Cerebellar cortex (tissue), 1 donor: ENCODE results near the gene FAM78A.

Source experiments
- DNase-seq: peaks from one replicate; pipeline ENCODE4 v3.0.0-alpha.2; 2015; ENCODE audit warnings: low spot score

FAM78A gene

DNA sequence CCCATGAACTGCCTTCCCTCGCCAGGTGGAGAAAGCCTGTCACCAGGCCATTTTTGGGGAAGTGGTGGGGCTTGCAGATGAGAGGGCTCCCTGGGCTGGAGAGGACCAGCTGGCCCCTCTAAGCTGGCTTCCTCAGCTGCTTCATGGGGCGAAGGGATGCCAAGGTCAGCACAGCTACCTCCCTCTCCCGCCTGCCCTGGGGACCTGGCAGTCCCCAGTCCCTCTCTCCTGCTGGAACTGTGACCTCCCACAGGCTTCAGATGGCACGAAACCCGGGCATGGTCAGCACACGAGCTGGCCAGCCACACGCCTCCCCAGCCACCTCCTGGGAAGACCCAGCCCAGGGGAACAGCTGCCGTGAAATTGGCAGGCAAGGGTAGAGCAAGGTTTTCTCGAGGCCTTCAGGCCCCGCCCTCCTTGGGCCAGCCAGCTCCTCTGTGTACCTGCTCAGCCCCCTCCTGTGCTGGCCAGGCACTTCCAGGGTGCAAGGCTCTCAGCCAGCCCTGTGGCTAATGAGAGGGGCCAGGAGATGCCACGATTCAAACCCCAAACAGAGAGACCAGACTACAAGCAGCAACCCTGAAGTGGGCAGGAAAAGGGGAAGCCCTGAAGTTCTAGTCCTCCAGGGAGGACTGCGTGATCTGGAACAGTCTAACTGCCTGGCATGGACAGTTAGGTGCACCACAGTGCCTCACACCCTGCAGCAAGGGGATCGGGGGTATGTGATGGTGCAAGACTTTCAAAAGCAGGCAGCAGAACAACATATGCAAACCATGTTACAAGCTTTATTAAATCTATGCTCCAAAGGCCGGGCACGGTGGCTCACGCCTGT, 26.1 kb upstream of the FAM78A start:
- DNase-seq = no peak

DNA sequence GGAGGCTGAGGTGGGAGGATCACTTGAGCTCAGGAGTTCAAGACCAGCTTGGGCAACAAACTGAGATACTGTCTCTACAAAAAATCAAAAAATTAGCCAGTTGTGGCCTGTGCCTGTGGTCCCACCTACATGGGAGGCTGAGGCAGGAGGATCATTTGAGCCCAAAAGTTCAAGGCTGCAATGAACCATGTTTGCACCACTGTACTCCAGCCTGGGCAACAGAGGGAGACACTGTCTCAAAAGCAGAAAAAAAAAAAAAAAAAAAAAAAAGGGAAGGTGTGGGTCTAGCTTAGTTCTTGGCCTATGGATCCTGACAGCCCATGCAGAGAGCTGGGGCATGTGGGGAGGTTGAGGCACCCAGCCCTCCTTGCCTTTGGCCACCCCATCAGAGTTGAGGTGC, 24.1 kb upstream of the FAM78A start:
- no peak for DNase-seq

- no peak for DNase-seq
Observed at GRCh38 chr9:131299961-131300347, 23.6 kb upstream of the FAM78A start.

DNA sequence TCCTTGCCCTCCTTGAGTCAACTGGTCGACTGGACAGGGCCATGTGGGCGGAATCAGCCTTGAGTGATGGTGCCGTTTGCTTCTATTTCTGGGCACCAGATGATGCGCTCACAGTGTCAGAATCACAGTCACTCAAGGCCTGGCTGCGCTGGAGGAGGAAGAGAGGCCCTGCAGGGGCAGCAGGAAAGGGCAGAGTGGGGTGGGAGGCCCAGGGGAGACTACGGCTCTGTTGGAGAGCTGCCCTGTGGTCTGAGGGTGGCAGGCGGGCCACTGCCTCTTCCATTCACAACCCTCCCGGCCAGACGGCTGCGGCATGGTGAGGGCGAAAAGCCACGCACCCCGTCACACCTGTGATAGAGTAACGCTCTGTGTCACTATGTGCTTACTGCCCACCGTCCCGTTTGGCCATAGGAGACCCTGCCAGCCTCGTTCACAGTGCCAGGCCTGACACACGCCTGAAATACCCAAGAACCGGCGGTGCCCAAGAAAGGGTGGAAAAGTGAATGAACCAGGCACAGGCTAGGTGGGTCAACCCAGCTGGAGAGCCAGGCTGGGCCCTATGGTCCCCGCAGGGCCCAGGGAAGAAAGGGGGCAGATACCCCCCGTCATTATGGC, 23.1 kb upstream of the FAM78A start:
- DNase-seq = no peak

GRCh38 chr9:131298816-131299215, 22.5 kb upstream of the FAM78A start:
- DNase-seq = no peak

- no peak for DNase-seq
Observed at GRCh38 chr9:131298341-131298740, 22.0 kb upstream of the FAM78A start.

- no peak for DNase-seq
Observed at GRCh38 chr9:131297903-131298302, 21.6 kb upstream of the FAM78A start.

DNA sequence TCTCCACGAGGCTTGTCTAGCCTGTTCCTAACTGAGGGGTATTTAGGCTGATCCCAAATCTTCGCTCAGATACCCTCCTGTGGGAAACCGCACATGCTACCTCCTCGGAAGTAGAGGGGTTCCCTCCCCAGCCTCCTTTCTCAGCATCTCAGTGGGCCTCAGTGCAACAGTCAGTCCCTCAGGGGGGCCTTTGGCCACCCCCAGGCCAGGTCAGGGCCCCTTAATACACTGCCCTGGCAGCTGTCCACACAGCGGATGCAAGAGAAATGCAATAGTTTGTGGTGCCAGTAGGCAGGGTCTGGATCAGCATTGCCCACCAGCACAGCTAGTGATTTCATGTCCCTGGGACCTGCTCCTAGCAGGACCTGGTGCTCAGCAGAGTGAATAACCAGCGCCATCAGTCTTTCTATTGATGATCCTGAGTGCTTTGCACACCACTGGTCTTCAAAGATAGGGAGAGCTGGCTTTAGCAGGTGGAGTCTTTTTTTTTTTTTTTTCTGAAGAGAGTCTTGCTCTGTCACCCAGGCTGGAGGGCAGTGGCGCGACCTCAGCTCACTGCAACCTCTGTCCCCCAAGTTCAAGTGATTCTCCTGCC, 20.7 kb upstream of the FAM78A start:
- DNase-seq = no peak

DNA sequence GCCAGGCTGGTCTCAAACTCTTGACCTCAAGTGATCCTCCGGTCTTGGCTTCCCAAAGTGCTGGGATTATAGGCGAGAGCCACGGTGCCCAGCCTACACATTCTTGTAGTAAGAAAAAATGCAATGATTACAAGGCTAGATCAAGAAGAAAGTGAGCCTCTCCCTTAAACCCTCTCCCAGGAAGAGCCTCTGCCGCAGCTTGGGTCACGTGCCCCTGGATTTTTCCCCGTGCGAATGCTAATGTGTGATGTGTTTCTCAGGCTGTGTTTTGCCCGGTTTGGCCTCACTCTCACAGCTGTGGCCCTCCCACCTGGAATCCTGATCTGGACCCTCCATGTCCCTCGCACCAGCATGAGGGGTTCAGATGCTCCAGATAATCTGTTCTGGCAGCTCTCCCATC, 20.1 kb upstream of the FAM78A start:
- no peak for DNase-seq

DNA sequence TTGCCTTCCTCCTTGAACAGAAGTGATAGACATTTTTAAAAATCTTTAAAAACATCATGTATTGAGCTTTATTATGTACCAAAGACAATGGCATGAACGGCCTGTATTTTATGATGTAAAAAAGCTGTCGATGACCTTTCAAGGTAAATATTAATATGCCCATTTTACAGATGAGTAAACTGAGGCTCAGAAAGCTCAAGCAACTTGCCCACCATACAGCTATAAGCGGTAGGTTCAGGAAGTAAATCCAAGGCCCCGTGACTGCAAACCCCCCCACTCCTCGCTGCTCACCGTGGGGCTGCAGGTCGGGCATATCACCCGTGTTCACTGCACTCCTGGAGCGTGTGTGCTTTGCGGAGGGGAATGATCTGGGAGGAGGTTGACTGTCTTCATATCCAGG, 16.6 kb upstream of the FAM78A start:
- no peak for DNase-seq

DNA sequence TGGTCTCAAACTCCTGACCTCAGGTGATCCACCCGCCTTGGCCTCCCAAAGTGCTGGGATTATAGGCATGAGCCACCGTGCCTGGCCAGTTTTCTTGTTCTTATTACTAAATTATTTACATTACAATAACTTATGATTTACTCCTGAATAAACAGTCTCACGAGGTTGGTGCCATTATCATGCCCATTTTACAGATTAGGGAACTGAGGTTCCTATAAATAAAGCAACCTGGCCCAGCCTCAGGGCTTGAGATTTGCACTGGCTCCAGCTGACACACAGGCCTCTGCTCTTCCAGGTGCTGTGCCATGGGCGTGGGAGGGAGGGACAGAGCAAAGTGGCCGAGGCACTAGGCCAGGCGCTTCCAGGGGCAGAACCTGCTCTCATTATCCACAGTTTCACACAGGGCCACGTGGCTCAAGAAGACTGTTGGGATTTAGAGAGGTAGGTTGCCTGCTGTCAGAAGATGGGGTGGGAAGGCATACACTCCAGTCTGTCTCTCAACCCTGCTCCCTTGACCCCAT, 15.5 kb upstream of the FAM78A start:
- no peak for DNase-seq

- no peak for DNase-seq
Observed at GRCh38 chr9:131290767-131291370, 14.6 kb upstream of the FAM78A start.

DNA sequence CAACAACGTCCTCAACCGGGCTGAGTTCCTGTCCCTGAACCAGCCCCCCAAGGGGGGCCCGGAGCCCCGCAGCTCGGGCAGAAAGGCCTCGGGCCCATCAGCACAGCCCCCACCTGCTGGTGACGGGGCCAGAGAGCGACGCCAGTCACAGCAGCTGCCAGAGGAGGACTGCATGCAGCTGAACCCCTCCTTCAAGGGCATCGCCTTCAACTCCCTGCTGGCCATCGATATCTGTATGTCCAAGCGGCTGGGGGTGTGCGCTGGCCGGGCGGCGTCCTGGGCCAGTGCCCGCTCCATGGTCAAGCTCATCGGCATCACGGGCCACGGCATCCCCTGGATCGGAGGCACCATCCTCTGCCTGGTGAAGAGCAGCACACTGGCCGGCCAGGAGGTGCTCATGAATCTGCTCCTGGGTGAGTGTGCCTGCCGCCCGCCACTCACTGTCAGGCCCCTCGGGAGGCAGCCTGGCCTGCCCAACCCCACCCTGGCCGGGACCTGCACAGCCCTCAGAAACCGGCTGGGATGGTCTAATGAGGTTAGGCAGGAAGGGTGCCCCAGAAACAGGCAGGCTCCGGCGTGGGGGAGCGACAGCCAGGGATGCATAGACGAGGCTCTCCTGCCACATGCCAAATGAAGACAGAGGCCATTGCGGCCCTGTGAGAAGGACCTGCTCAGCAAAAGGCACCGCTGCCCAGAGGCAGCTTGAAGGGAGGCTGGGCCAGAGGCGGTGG, 13.9 kb upstream of the FAM78A start:
- no peak for DNase-seq

DNA sequence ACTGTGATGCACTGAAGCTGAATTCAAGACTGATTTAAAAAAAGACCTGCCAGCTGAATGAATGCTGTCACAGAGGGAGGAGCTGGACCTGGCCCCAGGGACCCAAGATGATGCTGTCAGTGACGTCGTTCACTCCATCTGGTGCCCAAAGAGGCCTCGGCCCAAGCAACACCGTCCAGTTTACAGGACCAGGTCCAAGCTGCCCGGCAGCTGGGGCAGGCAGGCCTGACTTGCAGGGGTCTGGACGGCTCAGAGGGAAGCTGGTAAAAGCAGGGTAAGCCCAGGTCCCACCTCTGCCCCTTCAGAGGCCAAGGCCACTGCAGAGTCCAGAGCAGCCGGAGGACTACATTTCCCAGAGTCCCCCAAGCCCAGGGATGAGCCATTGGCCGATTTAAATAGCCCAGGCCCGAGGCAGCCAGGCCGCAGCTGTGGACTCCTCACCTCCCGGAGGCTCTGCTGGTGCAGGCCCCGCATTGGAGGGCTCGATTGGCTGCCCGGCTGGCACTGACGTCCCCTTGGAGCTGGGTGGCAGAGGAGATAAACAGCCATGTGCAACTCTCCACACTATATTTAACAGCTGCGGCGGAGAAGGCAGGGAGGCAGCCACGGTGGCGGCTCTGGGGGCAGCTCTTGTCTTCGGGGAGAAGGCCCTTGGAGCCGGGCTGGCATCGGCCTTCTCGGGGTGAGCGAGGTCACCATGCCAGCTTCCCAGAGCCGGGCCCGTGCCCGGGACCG, 13.2 kb upstream of the FAM78A start, which contains the start of gene PLPP7:
TSS of gene PLPP7 (plus strand) at position 423 of the 735 bp plus-strand sequence. CDS start at position 698, 275 bp downstream.
- DNase-seq = peak; percentile 95

GRCh38 chr9:131288217-131288616, 11.9 kb upstream of the FAM78A start:
- DNase-seq = no peak

- no peak for DNase-seq
Observed at GRCh38 chr9:131287359-131287758, 11.0 kb upstream of the FAM78A start.

- DNase-seq = no peak
Observed at GRCh38 chr9:131284856-131285255, 8.5 kb upstream of the FAM78A start.

DNA sequence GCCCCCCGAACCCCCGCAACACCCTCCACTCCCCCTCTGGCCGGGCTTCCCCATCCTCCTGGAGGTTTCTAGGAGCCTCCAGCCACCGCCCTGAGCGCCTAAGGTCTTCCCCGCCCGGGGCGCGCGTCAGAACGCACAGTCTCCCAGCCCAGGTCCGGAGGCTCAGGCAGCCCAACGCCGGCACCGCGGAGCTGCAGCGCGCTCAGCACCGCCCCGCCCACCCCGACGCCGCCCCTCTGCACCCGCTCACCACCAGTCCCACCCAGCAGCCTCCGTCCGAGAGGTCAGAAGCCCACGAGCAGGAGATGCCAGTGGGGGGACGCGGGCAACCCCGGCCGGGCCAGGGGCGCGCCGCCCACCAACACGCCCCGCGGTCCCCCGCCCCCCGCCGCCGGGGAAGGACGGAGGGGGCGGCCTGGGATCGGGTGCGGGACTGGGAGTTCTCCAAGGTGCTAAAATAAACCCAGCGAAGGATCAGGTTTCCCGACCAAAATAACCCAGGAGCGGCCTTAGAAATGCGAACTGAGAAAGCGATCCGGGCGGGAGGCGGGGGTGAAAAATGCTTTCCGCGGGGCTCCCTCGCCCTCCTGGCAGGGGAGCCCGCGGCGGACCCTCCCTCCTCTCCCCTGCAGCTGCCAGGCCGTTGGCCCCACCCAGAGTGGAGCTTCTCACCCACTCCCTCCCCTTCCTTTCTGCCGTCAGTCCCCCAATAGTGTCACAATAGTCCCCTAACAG, 6.5 kb upstream of the FAM78A start:
- DNase-seq = no peak

DNA sequence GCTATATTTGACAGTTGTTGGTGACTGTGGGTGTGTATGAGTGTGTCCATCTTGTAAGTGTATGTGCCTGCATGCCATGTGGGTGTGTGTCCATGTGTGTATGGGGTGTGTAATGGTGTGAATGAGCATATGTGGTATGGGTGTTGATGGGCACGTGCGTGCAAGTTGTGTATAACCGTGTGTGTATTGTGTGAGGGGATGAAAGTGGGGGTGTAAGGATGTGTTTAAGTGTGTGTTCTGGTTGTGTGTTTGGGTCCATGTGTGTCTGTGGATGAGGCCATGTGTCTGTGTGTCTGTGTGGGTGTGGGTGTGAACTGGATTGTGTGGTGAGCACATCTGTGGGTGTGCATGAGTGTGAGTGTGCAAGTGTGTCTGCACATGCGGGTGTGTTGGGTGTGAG, 5.9 kb upstream of the FAM78A start:
- DNase-seq = no peak
